Karpas-422 (cell line): ENCODE measurements around the gene SLC22A13. TPM values are rescaled to one million over a fixed set of nuclear protein-coding genes. Genes with fewer than 3 reads are reported as not detected.

Experiments
- DNase-seq: peaks from one replicate; pipeline ENCODE4 v3.0.0-alpha.2; 2015
- H2AFZ ChIP-seq: fragments of 200-600 bp; sonication (generic); 2 replicates; pipeline ENCODE4 v1.6.1; 2014; ENCODE audit warnings: antibody characterized with exemption, low read length, mixed read lengths
- H3K27ac ChIP-seq: fragments of 200-600 bp; sonication (generic); 2 replicates; pipeline ENCODE4 v1.5.1; 2014; ENCODE audit warnings: mild to moderate bottlenecking, low read length, moderate library complexity
- H3K27me3 ChIP-seq: fragments of 200-600 bp; sonication (generic); 2 replicates; pipeline ENCODE4 v1.6.1; 2014; ENCODE audit warnings: low read length, mixed read lengths
- H3K36me3 ChIP-seq: fragments of 200-600 bp; sonication (generic); 2 replicates; pipeline ENCODE4 v1.6.1; 2014; ENCODE audit warnings: low read length, mixed read lengths; ENCODE audit not compliant: insufficient read depth
- H3K4me1 ChIP-seq: fragments of 200-600 bp; sonication (generic); 2 replicates; pipeline ENCODE4 v1.6.1; 2014; ENCODE audit warnings: mild to moderate bottlenecking, low read length, mixed read lengths
- H3K4me2 ChIP-seq: fragments of 200-600 bp; sonication (generic); 2 replicates; pipeline ENCODE4 v1.6.1; 2014; ENCODE audit warnings: low read length, low read depth, mild to moderate bottlenecking; ENCODE audit not compliant: poor library complexity, severe bottlenecking
- H3K4me3 ChIP-seq: fragments of 200-600 bp; sonication (generic); 2 replicates; pipeline ENCODE4 v1.5.1; 2014; ENCODE audit warnings: mild to moderate bottlenecking, antibody characterized with exemption, low read length, mixed read lengths
- H3K79me2 ChIP-seq: fragments of 200-600 bp; sonication (generic); 2 replicates; pipeline ENCODE4 v1.6.1; 2014; ENCODE audit warnings: mild to moderate bottlenecking, low read length, mixed read lengths
- H3K9ac ChIP-seq: fragments of 200-600 bp; sonication (generic); 2 replicates; pipeline ENCODE4 v1.6.0; 2014; ENCODE audit warnings: low read length
- H3K9me2 ChIP-seq: fragments of 200-600 bp; sonication (generic), shearing (Covaris generic); replicated peaks from 2 replicates; pipeline ENCODE4 v1.6.0; 2014; ENCODE audit warnings: mild to moderate bottlenecking, low read length, moderate library complexity; ENCODE audit not compliant: insufficient read depth
- H3K9me3 ChIP-seq: fragments of 300-700, 200-600 bp; sonication (generic); 2 replicates; pipeline ENCODE4 v1.6.1; 2014; ENCODE audit warnings: low read length, mixed read lengths
- H4K20me1 ChIP-seq: fragments of 200-600 bp; sonication (generic); 2 replicates; pipeline ENCODE4 v1.6.1; 2014; ENCODE audit warnings: mild to moderate bottlenecking, antibody characterized with exemption, low read length, low read depth; ENCODE audit not compliant: insufficient read depth
- total RNA-seq: library from RNA; depleted of rRNA; stranded (reverse); fragments of >200 nt; shearing (Covaris generic); gene quantifications from 2 replicates; pipeline ENCODE4 v1.2.3, GENCODE V29; 2014; ENCODE audit warnings: low replicate concordance

The SLC22A13 gene
- total RNA-seq, 1 experiment from 2014 or later: 3.3 TPM

DNA sequence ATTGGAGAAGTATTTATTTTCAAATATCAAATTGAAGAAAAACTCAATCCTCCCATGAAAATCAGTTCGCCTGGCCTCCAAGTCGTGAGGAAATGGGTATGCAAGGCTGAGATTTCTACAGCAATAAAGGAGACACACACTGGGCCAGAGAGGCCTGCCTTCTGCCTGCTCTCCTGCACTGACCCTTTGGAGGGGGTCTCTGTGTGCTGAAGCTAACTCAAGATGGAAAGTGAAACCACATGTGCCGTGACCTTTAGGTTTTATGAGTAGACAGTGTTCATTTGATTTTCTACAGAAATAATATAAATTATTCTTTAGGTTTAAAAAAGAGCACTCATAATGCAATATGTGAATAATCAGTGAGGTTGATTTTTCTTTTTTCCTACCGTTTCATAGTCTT is 11.9 kb upstream of the SLC22A13 start:
- H3K36me3 ChIP-seq: peaks cover 69% of the 10 kb centered on the region
- no peaks in the 10 kb centered on the region for H3K9me3 ChIP-seq
- no peak for DNase-seq
- H3K4me1 ChIP-seq: no peaks in the 10 kb centered on the region
- no peak overlapping the region for H3K9ac ChIP-seq
- peaks cover 18% of the 10 kb centered on the region for H3K79me2 ChIP-seq
- H3K27me3 ChIP-seq: no peaks in the 10 kb centered on the region
- 0 out of 2 replicates have a peak, but pooled peaks cover 5% of the 10 kb centered on the region for H3K9me2 ChIP-seq
- no peak overlapping the region for H3K4me2 ChIP-seq
- no peak overlapping the region for H3K27ac ChIP-seq
- no peaks in the 10 kb centered on the region for H4K20me1 ChIP-seq
- no peak overlapping the region for H2AFZ ChIP-seq
- no peak overlapping the region for H3K4me3 ChIP-seq

DNA sequence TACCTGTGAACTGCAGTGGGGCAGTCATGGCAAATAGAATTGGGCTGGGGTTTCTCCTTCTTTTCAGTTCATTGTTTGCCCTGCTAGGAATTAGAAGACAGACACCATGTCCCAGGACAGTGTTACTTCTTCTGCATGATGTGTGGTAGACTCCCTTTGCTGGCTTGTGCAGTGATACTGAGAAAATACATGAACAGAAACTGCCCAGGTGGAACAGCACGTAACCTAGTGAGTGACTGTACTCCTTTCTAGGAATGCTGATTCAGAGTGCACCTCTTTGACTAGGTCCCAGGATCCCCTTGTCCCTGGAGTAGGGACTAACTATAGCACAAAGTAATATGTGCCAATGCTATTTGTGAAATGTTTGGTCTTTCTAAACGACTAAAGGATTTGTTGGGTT is 10.7 kb upstream of the SLC22A13 start:
- Histone ChIP-seq H3K9ac (no peak overlapping the region), H3K9me2 (0 out of 2 replicates have a peak, but pooled peaks cover 5% of the 10 kb centered on the region), H3K9me3 (no peaks in the 10 kb centered on the region), H3K4me1 (no peaks in the 10 kb centered on the region), H3K27me3 (no peaks in the 10 kb centered on the region), H3K79me2 (peaks cover 18% of the 10 kb centered on the region), H3K36me3 (peaks cover 63% of the 10 kb centered on the region), H2AFZ (no peak overlapping the region), H3K27ac (no peak overlapping the region), H4K20me1 (no peaks in the 10 kb centered on the region), H3K4me2 (no peak overlapping the region), H3K4me3 (no peak overlapping the region)
- DNase-seq: no peak

DNA sequence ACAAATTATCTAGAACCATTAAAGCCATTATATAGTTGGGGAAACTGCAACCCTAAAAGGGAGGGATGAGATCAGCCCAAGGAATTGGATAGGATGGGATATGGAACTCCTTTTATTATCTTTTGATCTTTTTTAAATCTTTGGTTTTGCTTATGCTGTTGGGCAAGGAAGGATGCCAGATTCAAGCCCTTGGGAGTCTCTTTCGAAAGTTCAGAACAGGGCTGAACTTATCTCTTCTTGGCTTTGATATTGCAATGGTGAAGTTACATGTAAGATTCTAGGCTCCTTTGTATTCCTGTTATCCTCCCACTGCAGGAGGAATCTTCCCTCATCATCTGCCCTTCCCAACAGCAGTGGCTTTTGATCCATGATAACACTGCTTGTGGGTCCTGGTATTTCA is 10.0 kb upstream of the SLC22A13 start:
- no peak overlapping the region for H3K27ac ChIP-seq
- peaks cover 64% of the 10 kb centered on the region for H3K36me3 ChIP-seq
- no peaks in the 10 kb centered on the region for H4K20me1 ChIP-seq
- H3K4me3 ChIP-seq: no peak overlapping the region
- H3K4me2 ChIP-seq: no peak overlapping the region
- H3K9me3 ChIP-seq: no peaks in the 10 kb centered on the region
- no peak overlapping the region for H3K9ac ChIP-seq
- H3K9me2 ChIP-seq: 0 out of 2 replicates have a peak, but pooled peaks cover 5% of the 10 kb centered on the region
- H3K4me1 ChIP-seq: no peaks in the 10 kb centered on the region
- H3K79me2 ChIP-seq: peaks cover 20% of the 10 kb centered on the region
- no peaks in the 10 kb centered on the region for H3K27me3 ChIP-seq
- H2AFZ ChIP-seq: no peak overlapping the region
- no peak for DNase-seq

DNA sequence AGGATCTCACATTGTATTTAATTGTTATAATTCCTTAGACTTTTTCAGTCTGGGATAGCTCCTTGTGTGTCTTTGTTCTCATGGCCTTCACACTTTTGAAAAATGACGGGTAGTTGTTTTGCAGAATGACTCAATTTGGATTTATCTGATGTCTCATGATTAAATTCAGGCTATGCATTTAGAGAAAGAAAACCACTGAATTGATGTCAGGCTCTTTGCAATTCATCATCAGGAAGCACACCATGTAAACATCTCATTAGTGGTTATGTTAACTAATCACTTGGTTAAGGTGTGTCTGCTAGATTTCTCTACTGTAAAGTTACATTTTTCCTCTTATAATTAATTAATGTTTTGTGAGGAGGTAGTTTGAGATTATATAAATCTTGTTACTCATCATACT is 8.0 kb upstream of the SLC22A13 start:
- no peaks in the 10 kb centered on the region for H3K4me1 ChIP-seq
- no peak overlapping the region for H3K27ac ChIP-seq
- peaks cover 52% of the 10 kb centered on the region for H3K36me3 ChIP-seq
- H4K20me1 ChIP-seq: no peaks in the 10 kb centered on the region
- peaks cover 20% of the 10 kb centered on the region for H3K79me2 ChIP-seq
- no peak overlapping the region for H3K9ac ChIP-seq
- H3K9me3 ChIP-seq: no peaks in the 10 kb centered on the region
- H3K9me2 ChIP-seq: 0 out of 2 replicates have a peak, but pooled peaks cover 5% of the 10 kb centered on the region
- H3K4me3 ChIP-seq: no peak overlapping the region
- no peak for DNase-seq
- no peak overlapping the region for H3K4me2 ChIP-seq
- no peak overlapping the region for H2AFZ ChIP-seq
- no peaks in the 10 kb centered on the region for H3K27me3 ChIP-seq

DNA sequence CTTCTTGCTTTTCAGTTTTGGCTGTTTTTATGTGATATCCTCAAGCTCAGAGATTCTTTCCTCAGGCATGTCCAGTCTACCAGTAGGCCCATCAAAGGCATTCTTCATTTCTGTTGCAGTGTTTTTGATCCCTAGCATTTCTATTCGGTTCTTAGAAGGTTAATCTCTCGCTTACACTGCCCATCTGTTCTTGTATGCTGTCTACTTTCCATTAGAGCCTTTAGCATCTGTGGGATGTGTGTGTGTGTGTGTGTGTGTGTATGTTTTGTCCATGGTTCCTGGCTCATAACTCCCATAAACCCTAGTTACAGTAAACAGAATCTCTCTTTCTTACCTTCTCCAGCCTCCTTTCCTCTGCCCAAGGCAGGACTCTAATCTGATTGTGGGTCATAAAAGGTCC is 5.1 kb upstream of the SLC22A13 start:
- H4K20me1 ChIP-seq: no peaks in the 10 kb centered on the region
- H3K4me3 ChIP-seq: no peak overlapping the region
- H3K36me3 ChIP-seq: peaks cover 23% of the 10 kb centered on the region
- no peaks in the 10 kb centered on the region for H3K4me1 ChIP-seq
- no peak overlapping the region for H3K4me2 ChIP-seq
- H3K27ac ChIP-seq: no peak overlapping the region
- 0 out of 2 replicates have a peak, but pooled peaks cover 2% of the 10 kb centered on the region for H3K9me2 ChIP-seq
- no peak for DNase-seq
- H2AFZ ChIP-seq: no peak overlapping the region
- H3K79me2 ChIP-seq: peaks cover 17% of the 10 kb centered on the region
- H3K9me3 ChIP-seq: no peaks in the 10 kb centered on the region
- no peak overlapping the region for H3K9ac ChIP-seq
- H3K27me3 ChIP-seq: no peaks in the 10 kb centered on the region

DNA sequence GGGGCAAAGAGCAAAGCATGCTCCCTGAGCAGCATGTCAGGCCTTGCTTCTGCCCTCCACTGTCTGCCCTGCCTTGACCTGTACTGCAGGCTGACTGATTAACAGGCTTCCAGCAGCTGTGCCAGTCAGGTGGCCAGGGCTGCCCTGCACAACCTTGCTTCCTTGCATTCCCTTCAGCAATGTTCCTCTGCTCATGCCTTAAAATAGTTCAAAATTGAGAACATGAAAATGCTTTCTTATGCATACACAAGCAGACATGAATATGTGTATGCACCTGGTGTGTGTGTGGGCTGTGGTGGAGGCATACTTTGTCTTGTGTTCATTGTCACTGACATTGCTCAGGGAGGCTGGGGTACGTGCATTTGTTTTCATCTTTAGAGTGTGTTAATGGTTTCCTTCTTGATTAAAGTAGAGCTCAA is 1.2 kb upstream of the SLC22A13 start:
- Histone ChIP-seq H3K79me2 (0 out of 2 replicates have a peak, but pooled peaks cover 2% of the 10 kb centered on the region), H3K4me3 (no peak overlapping the region), H3K9ac (no peak overlapping the region), H2AFZ (no peak overlapping the region), H3K9me3 (no peaks in the 10 kb centered on the region), H3K27me3 (no peaks in the 10 kb centered on the region), H3K4me1 (no peaks in the 10 kb centered on the region), H3K4me2 (no peak overlapping the region), H3K27ac (no peak overlapping the region), H3K9me2 (no peaks in the 10 kb centered on the region), H4K20me1 (no peaks in the 10 kb centered on the region), H3K36me3 (peaks cover 10% of the 10 kb centered on the region; the same call in 1 of the 2 replicates)
- DNase-seq: no peak

DNA sequence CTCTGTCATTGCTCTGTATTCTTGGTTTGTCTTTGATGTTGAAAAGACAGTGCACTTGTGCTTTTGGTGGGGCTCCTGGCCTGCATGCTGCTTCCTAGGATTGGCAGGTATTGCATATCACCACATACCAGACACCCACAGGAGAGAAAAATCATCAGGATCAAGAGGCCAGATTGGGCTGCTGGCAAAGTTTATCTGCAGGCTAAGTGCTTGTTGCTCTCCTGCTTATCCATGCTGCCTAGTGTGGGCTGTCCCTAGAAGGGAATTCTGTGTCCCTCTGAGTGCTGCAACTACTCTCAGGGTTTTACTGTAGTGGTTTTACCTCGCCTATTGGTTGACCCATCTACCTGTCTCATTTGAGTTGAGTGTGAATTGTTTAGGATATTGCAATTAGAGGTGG is 833 bp upstream of the SLC22A13 start:
- no peak overlapping the region for H2AFZ ChIP-seq
- no peak overlapping the region for H3K4me2 ChIP-seq
- no peaks in the 10 kb centered on the region for H4K20me1 ChIP-seq
- no peaks in the 10 kb centered on the region for H3K9me3 ChIP-seq
- H3K9me2 ChIP-seq: no peaks in the 10 kb centered on the region
- H3K27ac ChIP-seq: no peak overlapping the region
- no peak for DNase-seq
- 0 out of 2 replicates have a peak, but pooled peaks cover 2% of the 10 kb centered on the region for H3K79me2 ChIP-seq
- peaks cover 10% of the 10 kb centered on the region; the same call in 1 of the 2 replicates for H3K36me3 ChIP-seq
- no peaks in the 10 kb centered on the region for H3K27me3 ChIP-seq
- no peak overlapping the region for H3K9ac ChIP-seq
- no peak overlapping the region for H3K4me3 ChIP-seq
- no peaks in the 10 kb centered on the region for H3K4me1 ChIP-seq

DNA sequence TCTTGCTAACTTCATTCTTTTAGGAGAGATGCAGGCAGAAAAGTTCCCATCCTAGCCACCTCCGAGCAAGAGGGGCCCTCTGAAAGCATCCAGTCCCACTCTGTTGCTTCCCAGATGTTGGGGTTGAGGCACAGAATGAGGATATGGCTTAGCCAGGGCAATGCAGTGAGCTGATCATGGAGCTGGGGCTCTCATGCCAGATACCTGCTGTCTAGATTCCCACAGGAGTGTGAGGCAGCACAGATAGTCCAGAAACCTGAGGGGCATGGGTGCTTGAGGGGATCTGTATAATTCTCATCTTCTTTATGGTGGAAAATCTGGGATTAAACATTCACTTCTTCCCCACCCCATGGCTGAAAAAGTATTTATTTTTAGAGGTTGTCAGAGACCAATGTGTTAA is 1.2 kb downstream of the SLC22A13 start:
- no peak overlapping the region for H2AFZ ChIP-seq
- no peak overlapping the region for H3K4me3 ChIP-seq
- peaks cover 4% of the 10 kb centered on the region for H3K4me1 ChIP-seq
- H3K79me2 ChIP-seq: no peaks in the 10 kb centered on the region
- no peaks in the 10 kb centered on the region for H3K27me3 ChIP-seq
- H3K9ac ChIP-seq: no peak overlapping the region
- H3K4me2 ChIP-seq: no peak overlapping the region
- H3K9me2 ChIP-seq: no peaks in the 10 kb centered on the region
- H3K27ac ChIP-seq: no peak overlapping the region
- no peak for DNase-seq
- H4K20me1 ChIP-seq: no peaks in the 10 kb centered on the region
- no peaks in the 10 kb centered on the region for H3K9me3 ChIP-seq
- H3K36me3 ChIP-seq: no peaks in the 10 kb centered on the region

DNA sequence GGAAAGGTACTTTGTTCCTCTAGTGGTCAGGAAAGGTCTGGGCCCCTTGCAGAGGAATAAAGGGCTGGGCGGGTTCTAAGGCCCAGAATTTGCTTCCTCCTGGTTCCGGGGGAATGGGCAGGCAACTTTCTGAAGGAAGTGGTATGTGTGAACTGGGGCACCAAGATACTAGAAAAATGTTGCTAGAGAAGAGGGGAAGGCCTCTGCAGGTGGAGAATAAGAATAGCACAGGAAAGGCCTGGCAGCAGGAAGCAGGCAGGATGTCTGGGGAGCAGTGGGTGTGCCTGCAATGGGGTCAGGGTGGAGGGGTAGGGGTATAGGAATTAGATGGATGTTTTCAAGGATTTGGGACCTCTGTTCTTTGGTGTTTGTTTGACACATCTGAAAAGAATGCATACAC is 2.0 kb downstream of the SLC22A13 start:
- H3K27me3 ChIP-seq: no peaks in the 10 kb centered on the region
- H4K20me1 ChIP-seq: no peaks in the 10 kb centered on the region
- no peaks in the 10 kb centered on the region for H3K9me2 ChIP-seq
- DNase-seq: no peak
- no peak overlapping the region for H3K9ac ChIP-seq
- no peaks in the 10 kb centered on the region for H3K79me2 ChIP-seq
- no peaks in the 10 kb centered on the region for H3K36me3 ChIP-seq
- no peak overlapping the region for H3K27ac ChIP-seq
- H3K9me3 ChIP-seq: no peaks in the 10 kb centered on the region
- H3K4me1 ChIP-seq: peaks cover 12% of the 10 kb centered on the region
- no peak overlapping the region for H3K4me2 ChIP-seq
- no peak overlapping the region for H3K4me3 ChIP-seq
- no peak overlapping the region for H2AFZ ChIP-seq
